ENCODE measurements around the gene MOGAT3. TPM values are rescaled to one million over a fixed set of nuclear protein-coding genes. Genes with fewer than 3 reads are reported as not detected.

MOGAT3 gene
- total and polyA plus RNA-seq, 2 experiments from 2014 or later: 0.44 TPM; not detected in 1

GRCh38 chr7:101160910-101161309 lies 39.9 kb downstream of the MOGAT3 start:
- DNase-seq (ENCODE audit: low spot score) (no peak), ATAC-seq (no peak)
- TF ChIP-seq CTCF (conservative IDR thresholded peaks at IDR 0.05; ENCODE audit: low read depth in 2 of 2) (no peak), JUNB (IDR thresholded peaks at IDR 0.05; ENCODE audit: unreplicated experiment) (no peak), NANOG (IDR thresholded peaks at IDR 0.05; ENCODE audit: borderline replicate concordance) (no peak), EZH2 (IDR thresholded peaks at IDR 0.05; ENCODE audit: low read depth, unreplicated experiment) (no peak), POLR2AphosphoS5 (IDR thresholded peaks at IDR 0.05; ENCODE audit: low read depth) (no peak), REST (IDR thresholded peaks at IDR 0.05; ENCODE audit: unreplicated experiment) (no peak), STAT1 (IDR thresholded peaks at IDR 0.05; ENCODE audit: unreplicated experiment) (no peak), EZH2phosphoT487 (IDR thresholded peaks at IDR 0.05; ENCODE audit: unreplicated experiment) (no peak), ZNF114 (CRISPR knock-in tag; IDR thresholded peaks at IDR 0.05) (no peak), ZNF331 (CRISPR knock-in tag; IDR thresholded peaks at IDR 0.05; ENCODE audit: low read depth) (no peak), CREB1 (CRISPR knock-in tag; IDR thresholded peaks at IDR 0.05; ENCODE audit: low read depth) (no peak), ZNF462 (CRISPR knock-in tag; IDR thresholded peaks at IDR 0.05) (no peak), ETS1 (IDR thresholded peaks at IDR 0.05) (no peak)
- H4K20me1 ChIP-seq (replicated peaks; ENCODE audit: insufficient read depth): peaks cover 6% of the 10 kb centered on the region; the same call in 1 of the 2 replicates
- peaks cover 42% of the 10 kb centered on the region for H3K27me3 Mint-ChIP-seq (ENCODE audit: insufficient read depth, low read depth, poor library complexity)
- H3K27me3 ChIP-seq (ENCODE audit: insufficient read depth): peaks cover 45% of the 10 kb centered on the region
- H3K4me1 ChIP-seq (ENCODE audit: insufficient read depth): peaks cover 55% of the 10 kb centered on the region
- no peaks in the 10 kb centered on the region; the same call in 1 of the 3 replicates for H3K9me3 Mint-ChIP-seq
- peaks cover 19% of the 10 kb centered on the region for H3K36me3 Mint-ChIP-seq (ENCODE audit: low read depth)
- H3F3A ChIP-seq (replicated peaks; ENCODE audit: low read depth): peaks cover 32% of the 10 kb centered on the region
- H3K27ac Mint-ChIP-seq: no peak overlapping the region
- H3K4me2 ChIP-seq: peak overlapping the region; percentile 72
- no peak overlapping the region for H2AFZ ChIP-seq
- H3K4me3 Mint-ChIP-seq: no peak overlapping the region
- no peaks in the 10 kb centered on the region for H3K36me3 ChIP-seq (ENCODE audit: insufficient read depth)
- peaks cover 58% of the 10 kb centered on the region for H3K4me1 Mint-ChIP-seq
- H3K9me2 ChIP-seq (ENCODE audit: insufficient read depth): no peaks in the 10 kb centered on the region
- 0 out of 2 replicates have a peak overlapping the region, but pooled peaks have one; percentile 28 for H3K4me3 ChIP-seq
- no peak overlapping the region for H3K27ac ChIP-seq (ENCODE audit: low read depth)
- peaks cover 4% of the 10 kb centered on the region for H3K79me2 ChIP-seq (replicated peaks; ENCODE audit: insufficient read depth)
